WTC11 (cell line): Measurements from ENCODE around the gene KLHDC9. TPM values are rescaled to one million over a fixed set of nuclear protein-coding genes. Genes with fewer than 3 reads are reported as not detected.
A peak's percentile ranks its signal among the peaks of the same experiment; 100 is the strongest.

Experiments
- ATAC-seq: fragments of 200-7000 bp; cut with Tn5 transposase; 2 replicates; pipeline ENCODE4 v1.10.0; 2021; ENCODE audit warnings: mild to moderate bottlenecking, moderate library complexity
- Bru-seq: library from RNA; stranded (reverse); fragments of 400-500 nt; gene quantifications from one replicate; lab custom pipeline; 2021; lab: Mats Ljungman, UMichigan
- CTCF ChIA-PET: fragments of 300-600 bp; sonication (Branson Sonifier 250); formaldehyde crosslinking; loops from one replicate; lab custom pipeline; 2021; ENCODE audit warnings: antibody characterized with exemption; lab: Charles Lee
- POLR2A ChIA-PET: fragments of 350-600 bp; sonication (Branson Sonifier 250); formaldehyde crosslinking; loops from one replicate; lab custom pipeline; 2021; ENCODE audit warnings: antibody characterized with exemption; lab: Charles Lee
- DNase-seq: peaks from one replicate; pipeline ENCODE4 v3.0.0; 2021; ENCODE audit warnings: low spot score
- H3K27ac Mint-ChIP-seq: 2 replicates; pipeline ENCODE4 v1.8.0; 2021; ENCODE audit warnings: mixed read lengths
- H3K27me3 Mint-ChIP-seq: 2 replicates; pipeline ENCODE4 v1.8.0; 2021; ENCODE audit warnings: low read depth, mild to moderate bottlenecking, moderate library complexity, mixed read lengths
- H3K36me3 Mint-ChIP-seq: 2 replicates; pipeline ENCODE4 v1.8.0; 2021; ENCODE audit warnings: mixed read lengths
- H3K4me1 Mint-ChIP-seq: 2 replicates; pipeline ENCODE4 v1.8.0; 2022; ENCODE audit warnings: mixed read lengths
- H3K4me3 Mint-ChIP-seq: 2 replicates; pipeline ENCODE4 v1.8.0; 2021; ENCODE audit warnings: mild to moderate bottlenecking, moderate library complexity, mixed read lengths
- H3K9me3 Mint-ChIP-seq: 2 replicates; pipeline ENCODE4 v1.8.0; 2021; ENCODE audit warnings: mixed read lengths
- ATF6 ChIP-seq: sonication (generic); formaldehyde crosslinking; IDR thresholded peaks from 2 replicates; pipeline ENCODE4 v1.8.1; 2023; ENCODE audit warnings: mild to moderate bottlenecking, missing genetic modification reagents
- CTCF ChIP-seq: fragments of 200-600 bp; IDR thresholded peaks from 2 replicates; pipeline ENCODE4 v1.8.0; 2022; ENCODE audit warnings: antibody characterized with exemption
- ELF4 ChIP-seq: sonication (generic); formaldehyde crosslinking; IDR thresholded peaks from 2 replicates; pipeline ENCODE4 v1.8.1; 2022; ENCODE audit warnings: low read depth, mild to moderate bottlenecking, moderate library complexity, missing genetic modification reagents
- HMGA2 ChIP-seq: fragments of 250-450 bp; sonication (Bioruptor Pico); IDR thresholded peaks from 2 replicates; pipeline ENCODE4 v1.4.0; 2021; ENCODE audit warnings: mild to moderate bottlenecking, moderate library complexity
- JUN ChIP-seq: sonication (generic); formaldehyde crosslinking; IDR thresholded peaks from 2 replicates; pipeline ENCODE4 v1.8.0; 2023; ENCODE audit warnings: mild to moderate bottlenecking, missing genetic modification reagents
- MAX ChIP-seq: sonication (generic); formaldehyde crosslinking; IDR thresholded peaks from 2 replicates; pipeline ENCODE4 v1.8.0; 2022; ENCODE audit warnings: mild to moderate bottlenecking, missing genetic modification reagents
- MLX ChIP-seq: sonication (generic); formaldehyde crosslinking; IDR thresholded peaks from 2 replicates; pipeline ENCODE4 v1.8.1; 2023; ENCODE audit warnings: mild to moderate bottlenecking, missing genetic modification reagents, moderate library complexity
- NFE2L1 ChIP-seq: sonication (generic); formaldehyde crosslinking; IDR thresholded peaks from 2 replicates; pipeline ENCODE4 v1.8.1; 2023; ENCODE audit warnings: missing genetic modification reagents
- PRDM15 ChIP-seq: sonication (generic); formaldehyde crosslinking; IDR thresholded peaks from 2 replicates; pipeline ENCODE4 v1.8.0; 2022; ENCODE audit warnings: missing genetic modification reagents
- PRRX2 ChIP-seq: fragments of 250-450 bp; sonication (Bioruptor Pico); IDR thresholded peaks from 2 replicates; pipeline ENCODE4 v1.8.0; 2021; ENCODE audit warnings: mild to moderate bottlenecking
- TCF7 ChIP-seq: sonication (generic); formaldehyde crosslinking; IDR thresholded peaks from 2 replicates; pipeline ENCODE4 v1.8.0; 2022; ENCODE audit warnings: mild to moderate bottlenecking, low read depth, missing genetic modification reagents, moderate library complexity
- TEAD4 ChIP-seq: sonication (generic); formaldehyde crosslinking; IDR thresholded peaks from 2 replicates; pipeline ENCODE4 v1.8.0; 2022; ENCODE audit warnings: mild to moderate bottlenecking, missing genetic modification reagents
- TP53 ChIP-seq: sonication (generic); formaldehyde crosslinking; IDR thresholded peaks from 2 replicates; pipeline ENCODE4 v1.8.1; 2023; ENCODE audit warnings: mild to moderate bottlenecking, missing genetic modification reagents
- ZBTB43 ChIP-seq: sonication (generic); formaldehyde crosslinking; IDR thresholded peaks from 2 replicates; pipeline ENCODE4 v1.8.1; 2023; ENCODE audit warnings: mild to moderate bottlenecking, missing genetic modification reagents
- ZNF219 ChIP-seq: sonication (generic); formaldehyde crosslinking; IDR thresholded peaks from 2 replicates; pipeline ENCODE4 v1.8.0; 2023; ENCODE audit warnings: missing genetic modification reagents, mild to moderate bottlenecking, borderline replicate concordance
- ZNF317 ChIP-seq: sonication (generic); formaldehyde crosslinking; IDR thresholded peaks from 2 replicates; pipeline ENCODE4 v1.8.1; 2023; ENCODE audit warnings: low read depth, mild to moderate bottlenecking, moderate library complexity, missing genetic modification reagents, borderline replicate concordance
- ZNF532 ChIP-seq: fragments of 250-450 bp; sonication (Bioruptor Pico); IDR thresholded peaks from 2 replicates; pipeline ENCODE4 v1.9.0; 2021; ENCODE audit warnings: mild to moderate bottlenecking, borderline replicate concordance
- long read RNA-seq, 3 experiments: library from RNA in 1 of 3; library from capped mRNA in 1 of 3; library from polyadenylated mRNA in 1 of 3; unstranded in 2 of 3; stranded (forward) in 1 of 3; transcript quantifications; one replicate each; pipeline ENCODE4 v2.0.0, GENCODE V29; 2021
- total RNA-seq: library from RNA; stranded (reverse); gene quantifications from 3 replicates; pipeline ENCODE4 v1.2.3, GENCODE V29; 2021

Gene KLHDC9
- 5.8 to 8.7 TPM (median 8.7 TPM) in 3 replicates for total RNA-seq
- percentile 57 among the genes with signal in this experiment for Bru-seq, nascent RNA
- long read RNA-seq, experiment 1, transcript KLHDC9-201 (4 exons, 1,314 nt): major isoform, 6 of 16 reads
- long read RNA-seq, experiment 1, partial matches to known transcripts: 1 of 16 reads
- long read RNA-seq, experiment 1, other reads (novel, unspliced or antisense): 5 of 16 reads
- long read RNA-seq, experiment 2, transcript KLHDC9-201 (4 exons, 1,314 nt): major isoform, 5 of 8 reads
- long read RNA-seq, experiment 2, partial matches to known transcripts: 0 of 8 reads
- long read RNA-seq, experiment 2, other reads (novel, unspliced or antisense): 1 of 8 reads
- long read RNA-seq, experiment 3, partial matches to known transcripts: 2 of 14 reads
- long read RNA-seq, experiment 3, other reads (novel, unspliced or antisense): 3 of 14 reads

GRCh38 chr1:161098210-161099068, at the start of gene KLHDC9:
Gene KLHDC9, plus strand, starts transcription at chr1:161098361. Its CDS starts 175 bp downstream, at chr1:161098536.
- H3K4me1 Mint-ChIP-seq: peaks cover 6% of the 10 kb centered on the region
- DNase-seq (peak; percentile 91), ATAC-seq (peak; percentile 86)
- H3K36me3 Mint-ChIP-seq: peaks cover 15% of the 10 kb centered on the region
- H3K4me3 Mint-ChIP-seq: peak within 1 kb of the TSS; percentile 80
- H3K27me3 Mint-ChIP-seq: peaks cover 6% of the 10 kb centered on the region; the same call in 1 of the 2 replicates
- ChIA-PET POLR2A (interaction anchor here (0.6 to 2.3 kb wide), 6 partner anchors 19 to 78 kb away, joined by 3 to 9 read pairs (median 4); partner anchors contain the start of genes F11R, NIT1, PFDN2 and USF1), CTCF (interaction anchor here (0.5 to 8.2 kb wide), 45 partner anchors 9 to 321 kb away, joined by 3 to 109 read pairs (median 5); partner anchors contain the start of genes ARHGAP30, B4GALT3, DEDD and F11R)
- H3K27ac Mint-ChIP-seq: peak within 1 kb of the TSS; percentile 81
- H3K9me3 Mint-ChIP-seq: no peaks in the 10 kb centered on the region
- TF ChIP-seq TP53 (no peak), ZNF317 (no peak), NFE2L1 (CRISPR knock-in tag) (no peak), ATF6 (CRISPR knock-in tag) (no peak), PRDM15 (CRISPR knock-in tag) (no peak), TCF7 (no peak), ZNF219 (CRISPR knock-in tag) (no peak), HMGA2 (CRISPR knock-in tag) (no peak), TEAD4 (no peak), ZNF532 (no peak), ELF4 (CRISPR knock-in tag) (no peak; the same call in 1 of the 2 replicates), MLX (CRISPR knock-in tag) (no peak; the same call in 1 of the 2 replicates), ZBTB43 (no peak), MAX (CRISPR knock-in tag) (peak; percentile 51; the same call in 1 of the 2 replicates), JUN (CRISPR knock-in tag) (no peak), PRRX2 (CRISPR knock-in tag) (no peak), CTCF (no peak)
